ENCODE results near the gene TAS1R3. TPM values are rescaled to one million over a fixed set of nuclear protein-coding genes. Genes with fewer than 3 reads are reported as not detected.

Gene TAS1R3
- total RNA-seq, 1 donor from 2014 or later = not detected

DNA sequence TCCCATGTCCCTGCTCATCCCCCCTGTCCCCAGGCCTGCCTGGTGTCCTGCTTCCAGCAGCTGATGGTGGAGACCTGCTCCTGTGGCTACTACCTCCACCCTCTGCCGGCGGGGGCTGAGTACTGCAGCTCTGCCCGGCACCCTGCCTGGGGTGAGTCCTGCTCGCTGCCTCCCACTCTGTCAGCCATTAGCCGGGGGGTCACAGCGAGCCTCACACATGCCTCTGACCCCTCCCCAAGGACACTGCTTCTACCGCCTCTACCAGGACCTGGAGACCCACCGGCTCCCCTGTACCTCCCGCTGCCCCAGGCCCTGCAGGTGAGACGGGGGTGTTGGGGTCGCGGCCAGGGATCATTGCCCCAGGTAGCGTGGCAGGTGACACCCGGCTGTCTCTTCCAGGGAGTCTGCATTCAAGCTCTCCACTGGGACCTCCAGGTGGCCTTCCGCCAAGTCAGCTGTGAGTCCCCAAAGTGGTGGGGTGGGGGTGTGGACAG lies 40.8 kb upstream of the TAS1R3 start:
- DNase-seq (ENCODE audit: low spot score) = peak; percentile 75
- no peaks in the 10 kb centered on the region for H3K36me3 Mint-ChIP-seq
- Histone ChIP-seq H3K9me3 (ENCODE audit: low read depth) (no peaks in the 10 kb centered on the region), H3K27ac (no peak overlapping the region), H3K27me3 (no peaks in the 10 kb centered on the region), H3K4me3 (no peak overlapping the region), H3K4me2 (no peak overlapping the region), H3K79me2 (ENCODE audit: low read depth) (no peaks in the 10 kb centered on the region), H3K9ac (no peak overlapping the region), H3K4me1 (no peaks in the 10 kb centered on the region), H3F3A (ENCODE audit: low read depth) (peaks cover under 1% of the 10 kb centered on the region), H3K36me3 (no peaks in the 10 kb centered on the region), H4K20me1 (ENCODE audit: low read depth) (peaks cover 7% of the 10 kb centered on the region), H2AFZ (replicated peaks) (no peak overlapping the region)
- H3K9me3 Mint-ChIP-seq = no peaks in the 10 kb centered on the region
- H3K4me1 Mint-ChIP-seq = no peaks in the 10 kb centered on the region
- TF ChIP-seq, protein P1, sequence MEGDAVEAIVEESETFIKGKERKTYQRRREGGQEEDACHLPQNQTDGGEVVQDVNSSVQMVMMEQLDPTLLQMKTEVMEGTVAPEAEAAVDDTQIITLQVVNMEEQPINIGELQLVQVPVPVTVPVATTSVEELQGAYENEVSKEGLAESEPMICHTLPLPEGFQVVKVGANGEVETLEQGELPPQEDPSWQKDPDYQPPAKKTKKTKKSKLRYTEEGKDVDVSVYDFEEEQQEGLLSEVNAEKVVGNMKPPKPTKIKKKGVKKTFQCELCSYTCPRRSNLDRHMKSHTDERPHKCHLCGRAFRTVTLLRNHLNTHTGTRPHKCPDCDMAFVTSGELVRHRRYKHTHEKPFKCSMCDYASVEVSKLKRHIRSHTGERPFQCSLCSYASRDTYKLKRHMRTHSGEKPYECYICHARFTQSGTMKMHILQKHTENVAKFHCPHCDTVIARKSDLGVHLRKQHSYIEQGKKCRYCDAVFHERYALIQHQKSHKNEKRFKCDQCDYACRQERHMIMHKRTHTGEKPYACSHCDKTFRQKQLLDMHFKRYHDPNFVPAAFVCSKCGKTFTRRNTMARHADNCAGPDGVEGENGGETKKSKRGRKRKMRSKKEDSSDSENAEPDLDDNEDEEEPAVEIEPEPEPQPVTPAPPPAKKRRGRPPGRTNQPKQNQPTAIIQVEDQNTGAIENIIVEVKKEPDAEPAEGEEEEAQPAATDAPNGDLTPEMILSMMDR (IDR thresholded peaks at IDR 0.05) = peak; percentile 59
- TF ChIP-seq EZH2phosphoT487 (IDR thresholded peaks at IDR 0.05) = no peak
- no peak overlapping the region for H3K27ac Mint-ChIP-seq
- no peak overlapping the region for H3K4me3 Mint-ChIP-seq
- no peaks in the 10 kb centered on the region for H3K27me3 Mint-ChIP-seq (ENCODE audit: insufficient read depth, low read depth)

DNA sequence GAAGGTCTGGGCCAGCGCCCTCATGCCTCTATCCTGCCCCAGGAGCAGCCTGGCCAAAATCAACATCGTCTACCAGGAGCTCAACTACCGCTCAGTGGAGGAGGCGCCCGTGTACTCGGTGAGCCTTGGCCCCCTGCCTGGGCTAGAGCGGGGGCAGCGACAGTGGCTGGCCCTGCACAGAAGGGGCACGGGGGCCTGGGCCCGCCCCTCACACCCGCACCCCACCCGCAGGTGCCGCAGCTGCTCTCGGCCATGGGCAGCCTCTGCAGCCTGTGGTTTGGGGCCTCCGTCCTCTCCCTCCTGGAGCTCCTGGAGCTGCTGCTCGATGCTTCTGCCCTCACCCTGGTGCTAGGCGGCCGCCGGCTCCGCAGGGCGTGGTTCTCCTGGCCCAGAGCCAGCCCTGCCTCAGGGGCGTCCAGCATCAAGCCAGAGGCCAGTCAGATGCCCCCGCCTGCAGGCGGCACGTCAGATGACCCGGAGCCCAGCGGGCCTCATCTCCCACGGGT lies 40.0 kb upstream of the TAS1R3 start:
- Mint-ChIP-seq H3K27me3 (ENCODE audit: insufficient read depth, low read depth) (no peaks in the 10 kb centered on the region), H3K36me3 (no peaks in the 10 kb centered on the region), H3K4me3 (no peak overlapping the region), H3K4me1 (no peaks in the 10 kb centered on the region), H3K27ac (no peak overlapping the region), H3K9me3 (no peaks in the 10 kb centered on the region)
- no peaks in the 10 kb centered on the region for H3F3A ChIP-seq (ENCODE audit: low read depth)
- no peak for TF ChIP-seq EZH2phosphoT487 (IDR thresholded peaks at IDR 0.05)
- TF ChIP-seq EZH2 (IDR thresholded peaks at IDR 0.05) = no peak
- TF ChIP-seq, protein P1 (IDR thresholded peaks at IDR 0.05) = no peak
- no peak overlapping the region for H3K4me2 ChIP-seq
- no peak overlapping the region for H3K27ac ChIP-seq
- no peaks in the 10 kb centered on the region for H3K9me3 ChIP-seq (ENCODE audit: low read depth)
- peaks cover 7% of the 10 kb centered on the region for H4K20me1 ChIP-seq (ENCODE audit: low read depth)
- no peaks in the 10 kb centered on the region for H3K79me2 ChIP-seq (ENCODE audit: low read depth)
- no peaks in the 10 kb centered on the region for H3K4me1 ChIP-seq
- H2AFZ ChIP-seq (replicated peaks) = no peak overlapping the region
- no peak overlapping the region for H3K4me3 ChIP-seq
- H3K9ac ChIP-seq = no peak overlapping the region
- no peaks in the 10 kb centered on the region for H3K27me3 ChIP-seq
- DNase-seq (ENCODE audit: low spot score) = no peak
- no peaks in the 10 kb centered on the region for H3K36me3 ChIP-seq

DNA sequence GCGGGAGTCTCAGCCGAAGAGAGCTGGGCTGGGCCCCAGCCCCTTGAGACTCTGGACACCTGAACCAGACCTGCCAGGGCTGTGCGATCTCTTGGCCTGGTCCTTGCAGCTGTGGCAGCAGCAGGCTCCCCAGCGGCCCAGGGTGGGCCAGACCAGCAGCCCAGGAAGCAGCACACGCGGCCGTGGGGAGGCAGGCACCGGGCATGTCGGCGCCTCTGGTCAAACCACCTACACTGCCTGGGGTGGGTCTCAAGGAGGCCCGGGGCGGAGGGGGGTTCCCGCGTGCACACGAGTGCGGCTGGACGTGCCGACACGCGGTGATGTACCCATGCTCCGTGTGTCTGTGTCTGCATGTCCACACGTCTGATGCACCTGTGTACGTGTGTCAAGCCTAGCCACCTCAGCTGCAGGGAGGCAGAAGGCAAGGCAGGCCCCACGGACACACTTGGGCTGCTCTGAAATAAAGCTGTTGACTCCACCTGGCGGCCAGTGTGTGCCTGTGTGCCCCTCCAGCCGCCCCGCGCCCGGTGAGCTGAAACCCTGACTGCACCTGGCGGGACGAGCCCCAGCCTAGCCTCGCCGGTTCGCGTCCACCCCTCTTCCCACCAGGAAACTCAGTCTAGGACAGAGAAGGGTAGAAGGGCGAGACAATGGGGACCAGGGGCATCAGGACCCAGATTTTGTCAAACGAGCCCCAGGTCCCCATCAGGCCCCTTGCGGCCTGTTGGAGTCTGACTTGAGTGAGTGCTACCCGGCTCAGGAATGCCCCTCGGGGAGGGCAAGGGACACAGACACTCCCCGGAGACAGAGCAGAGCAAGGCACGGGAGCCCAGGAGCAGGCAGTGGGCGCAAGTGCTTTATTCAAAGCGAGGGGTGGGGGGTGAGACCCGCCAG lies 39.3 kb upstream of the TAS1R3 start:
- no peak overlapping the region for H3K27ac ChIP-seq
- Mint-ChIP-seq H3K27me3 (ENCODE audit: insufficient read depth, low read depth) (no peaks in the 10 kb centered on the region), H3K27ac (no peak overlapping the region), H3K4me3 (no peak overlapping the region), H3K4me1 (no peaks in the 10 kb centered on the region), H3K9me3 (no peaks in the 10 kb centered on the region), H3K36me3 (no peaks in the 10 kb centered on the region)
- H3K27me3 ChIP-seq = no peaks in the 10 kb centered on the region
- no peaks in the 10 kb centered on the region for H3K36me3 ChIP-seq
- no peak overlapping the region for H3K4me3 ChIP-seq
- H2AFZ ChIP-seq (replicated peaks) = no peak overlapping the region
- no peaks in the 10 kb centered on the region for H3K9me3 ChIP-seq (ENCODE audit: low read depth)
- H3K4me1 ChIP-seq = no peaks in the 10 kb centered on the region
- H3F3A ChIP-seq (ENCODE audit: low read depth) = no peaks in the 10 kb centered on the region
- no peak overlapping the region for H3K4me2 ChIP-seq
- TF ChIP-seq EZH2 (IDR thresholded peaks at IDR 0.05) = no peak
- TF ChIP-seq, protein P1 (IDR thresholded peaks at IDR 0.05) = peak; percentile 69
- no peak overlapping the region for H3K9ac ChIP-seq
- no peaks in the 10 kb centered on the region for H3K79me2 ChIP-seq (ENCODE audit: low read depth)
- H4K20me1 ChIP-seq (ENCODE audit: low read depth) = peaks cover 7% of the 10 kb centered on the region
- DNase-seq (ENCODE audit: low spot score) = peak; percentile 83
